ENCODE measurements around the gene P2RY13.
A peak's percentile ranks its signal among the peaks of the same experiment; 100 is the strongest.

Gene P2RY13

GRCh38 chr3:151329363-151329762 is at the start of gene P2RY13:
Gene P2RY13 (minus strand): TSS chr3:151329549. CDS start chr3:151329528, 21 bp downstream.
- DNase-seq (ENCODE audit: low read depth): no peak

- no peak for DNase-seq (ENCODE audit: low read depth)
Observed at GRCh38 chr3:151377768-151378385, 48.5 kb upstream of the P2RY13 start.

GRCh38 chr3:151372063-151372820 is 42.9 kb upstream of the P2RY13 start:
- no peak for DNase-seq (ENCODE audit: low read depth)

- no peak for DNase-seq (ENCODE audit: low read depth)
Observed at GRCh38 chr3:151371526-151371925, 42.2 kb upstream of the P2RY13 start.

- no peak for DNase-seq (ENCODE audit: low read depth)
Observed at GRCh38 chr3:151367448-151367847, 38.1 kb upstream of the P2RY13 start.

GRCh38 chr3:151366993-151367392 is 37.6 kb upstream of the P2RY13 start:
- no peak for DNase-seq (ENCODE audit: low read depth)

GRCh38 chr3:151362751-151363174 is 33.4 kb upstream of the P2RY13 start:
- no peak for DNase-seq (ENCODE audit: low read depth)

GRCh38 chr3:151357463-151357850 is 28.1 kb upstream of the P2RY13 start:
- DNase-seq (ENCODE audit: low read depth): no peak

- no peak for DNase-seq (ENCODE audit: low read depth)
Observed at GRCh38 chr3:151356794-151357462, 27.6 kb upstream of the P2RY13 start.

GRCh38 chr3:151351648-151352047 is 22.3 kb upstream of the P2RY13 start:
- no peak for DNase-seq (ENCODE audit: low read depth)

GRCh38 chr3:151351219-151351618 is 21.9 kb upstream of the P2RY13 start:
- DNase-seq (ENCODE audit: low read depth): no peak

- no peak for DNase-seq (ENCODE audit: low read depth)
Observed at GRCh38 chr3:151350656-151351055, 21.3 kb upstream of the P2RY13 start.

GRCh38 chr3:151347432-151347831 is 18.1 kb upstream of the P2RY13 start:
- no peak for DNase-seq (ENCODE audit: low read depth)

- DNase-seq (ENCODE audit: low read depth): no peak
Observed at GRCh38 chr3:151346292-151346691, 16.9 kb upstream of the P2RY13 start.

- DNase-seq (ENCODE audit: low read depth): peak; percentile 61
Observed at GRCh38 chr3:151345859-151346258, 16.5 kb upstream of the P2RY13 start.

- DNase-seq (ENCODE audit: low read depth): no peak
Observed at GRCh38 chr3:151331696-151332095, 2.3 kb upstream of the P2RY13 start.

GRCh38 chr3:151330899-151331298 is 1.6 kb upstream of the P2RY13 start:
- no peak for DNase-seq (ENCODE audit: low read depth)

GRCh38 chr3:151330379-151330778 is 1.0 kb upstream of the P2RY13 start:
- no peak for DNase-seq (ENCODE audit: low read depth)

- DNase-seq (ENCODE audit: low read depth): no peak
Observed at GRCh38 chr3:151328298-151328995, 902 bp downstream of the P2RY13 start.

- DNase-seq (ENCODE audit: low read depth): no peak
Observed at GRCh38 chr3:151327571-151328198, 1.7 kb downstream of the P2RY13 start.

GRCh38 chr3:151322511-151322910 is 6.8 kb downstream of the P2RY13 start:
- DNase-seq (ENCODE audit: low read depth): no peak

- no peak for DNase-seq (ENCODE audit: low read depth)
Observed at GRCh38 chr3:151321526-151321925, 7.8 kb downstream of the P2RY13 start.

Data from GM04503 (cell line).